H9 (cell line): ENCODE results near the gene TOX4. TPM values are rescaled to one million over a fixed set of nuclear protein-coding genes. Genes with fewer than 3 reads are reported as not detected.

Source experiments
- DNase-seq: peaks from one replicate; pipeline ENCODE4 v3.0.0-alpha.2; 2017
- H2AFZ ChIP-seq: one replicate; pipeline ENCODE4 v1.6.1; 2013; ENCODE audit warnings: mild to moderate bottlenecking, low read length, control low read depth, moderate library complexity
- H2AK5ac ChIP-seq: 2 replicates; pipeline ENCODE4 v1.6.1; 2013; ENCODE audit warnings: low read length, control low read depth, mixed read lengths; ENCODE audit not compliant: insufficient read length
- H2BK120ac ChIP-seq: one replicate; pipeline ENCODE4 v1.6.1; 2013; ENCODE audit warnings: low read depth, mild to moderate bottlenecking, low read length, control low read depth, inconsistent platforms; ENCODE audit not compliant: poor library complexity, severe bottlenecking
- H2BK12ac ChIP-seq: 2 replicates; pipeline ENCODE4 v1.6.1; 2013; ENCODE audit warnings: low read length, control low read depth, mixed read lengths, low read depth; ENCODE audit not compliant: insufficient read length
- H2BK15ac ChIP-seq: 2 replicates; pipeline ENCODE4 v1.6.1; 2013; ENCODE audit warnings: low read depth, low read length, control low read depth
- H2BK20ac ChIP-seq: one replicate; pipeline ENCODE4 v1.6.1; 2013; ENCODE audit warnings: low read depth, mild to moderate bottlenecking, low read length, control low read depth, inconsistent platforms; ENCODE audit not compliant: poor library complexity, severe bottlenecking
- H2BK5ac ChIP-seq: 2 replicates; pipeline ENCODE4 v1.6.1; 2013; ENCODE audit warnings: low read length, control low read depth, mixed read lengths; ENCODE audit not compliant: insufficient read length
- H3K14ac ChIP-seq: 2 replicates; pipeline ENCODE4 v1.6.1; 2013; ENCODE audit warnings: low read length, control low read depth; ENCODE audit not compliant: insufficient read depth
- H3K18ac ChIP-seq: 2 replicates; pipeline ENCODE4 v1.6.1; 2013; ENCODE audit warnings: low read depth, mild to moderate bottlenecking, mixed read lengths, low read length, control low read depth; ENCODE audit not compliant: insufficient read length
- H3K23ac ChIP-seq: 2 replicates; pipeline ENCODE4 v1.6.1; 2013; ENCODE audit warnings: low read length, control low read depth, mixed read lengths, low read depth; ENCODE audit not compliant: insufficient read length
- H3K23me2 ChIP-seq: 2 replicates; pipeline ENCODE4 v1.6.1; 2013; ENCODE audit warnings: low read depth, mild to moderate bottlenecking, mixed read lengths, low read length, control low read depth; ENCODE audit not compliant: insufficient read length, poor library complexity, severe bottlenecking
- H3K27ac ChIP-seq: 2 replicates; pipeline ENCODE4 v1.5.1; 2013; ENCODE audit warnings: low read length, control low read depth, mixed read lengths, low read depth; ENCODE audit not compliant: insufficient read length
- H3K27me3 ChIP-seq: 2 replicates; pipeline ENCODE4 v1.6.1; 2013; ENCODE audit warnings: low read length, control low read depth, inconsistent platforms; ENCODE audit not compliant: insufficient read depth
- H3K4ac ChIP-seq: 2 replicates; pipeline ENCODE4 v1.6.1; 2013; ENCODE audit warnings: low read depth, mild to moderate bottlenecking, control low read depth, inconsistent platforms, low read length, moderate library complexity
- H3K4me1 ChIP-seq: 2 replicates; pipeline ENCODE4 v1.6.1; 2013; ENCODE audit warnings: low read length, control low read depth, inconsistent platforms; ENCODE audit not compliant: insufficient read depth
- H3K4me2 ChIP-seq: 2 replicates; pipeline ENCODE4 v1.6.1; 2013; ENCODE audit warnings: low read length, control low read depth, mixed read lengths; ENCODE audit not compliant: insufficient read length, insufficient read depth
- H3K56ac ChIP-seq: 2 replicates; pipeline ENCODE4 v1.6.1; 2013; ENCODE audit warnings: low read depth, mild to moderate bottlenecking, mixed read lengths, low read length, control low read depth; ENCODE audit not compliant: insufficient read length
- H3K79me1 ChIP-seq: 2 replicates; pipeline ENCODE4 v1.6.1; 2013; ENCODE audit warnings: low read depth, mild to moderate bottlenecking, moderate library complexity, low read length, control low read depth, inconsistent platforms; ENCODE audit not compliant: insufficient read depth, poor library complexity, severe bottlenecking
- H3K79me2 ChIP-seq: 2 replicates; pipeline ENCODE4 v1.6.1; 2013; ENCODE audit warnings: low read length, control low read depth, inconsistent platforms; ENCODE audit not compliant: insufficient read depth
- H3K9ac ChIP-seq: 2 replicates; pipeline ENCODE4 v1.6.1; 2013; ENCODE audit warnings: low read length, control low read depth, mixed read lengths; ENCODE audit not compliant: insufficient read length; ENCODE audit errors: extremely low read depth
- H3K9me3 ChIP-seq: one replicate; pipeline ENCODE4 v1.6.1; 2013; ENCODE audit warnings: low read depth, low read length, inconsistent platforms; ENCODE audit not compliant: control insufficient read depth
- H3T11ph ChIP-seq: one replicate; pipeline ENCODE4 v1.6.1; 2013; ENCODE audit warnings: mild to moderate bottlenecking, low read length, control low read depth, inconsistent platforms
- H4K20me1 ChIP-seq: one replicate; pipeline ENCODE4 v1.6.1; 2013; ENCODE audit not compliant: control insufficient read depth, insufficient read length, insufficient read depth
- H4K5ac ChIP-seq: 2 replicates; pipeline ENCODE4 v1.6.1; 2013; ENCODE audit warnings: low read depth, mild to moderate bottlenecking, mixed read lengths, low read length, control low read depth; ENCODE audit not compliant: insufficient read length
- H4K8ac ChIP-seq: replicated peaks from 2 replicates; pipeline ENCODE4 v1.6.1; 2013; ENCODE audit warnings: low read length, control low read depth, mixed read lengths, low read depth; ENCODE audit not compliant: insufficient read length
- H4K91ac ChIP-seq: 2 replicates; pipeline ENCODE4 v1.6.1; 2013; ENCODE audit warnings: low read depth, mild to moderate bottlenecking, moderate library complexity, mixed read lengths, low read length, control low read depth; ENCODE audit not compliant: insufficient read length
- H3K27ac Mint-ChIP-seq, 3 experiments: 2 replicates in 2 of 3; 3 replicates in 1 of 3; pipeline ENCODE4 v1.8.0; 2020 to 2021; ENCODE audit warnings: mixed read lengths in 3 of 3, mild to moderate bottlenecking in 1 of 3, moderate library complexity in 1 of 3
- H3K27me3 Mint-ChIP-seq: 2 replicates; pipeline ENCODE4 v1.8.0; 2021; ENCODE audit warnings: low read depth, mild to moderate bottlenecking, moderate library complexity, mixed read lengths
- H3K36me3 Mint-ChIP-seq, 3 experiments: 2 replicates in 2 of 3; 3 replicates in 1 of 3; pipeline ENCODE4 v1.8.0; 2020 to 2021; ENCODE audit warnings: low read depth in 3 of 3, mixed read lengths in 3 of 3; ENCODE audit not compliant: insufficient read depth in 1 of 3
- H3K4me1 Mint-ChIP-seq, 2 experiments: 2 replicates each; pipeline ENCODE4 v1.8.0; 2020; ENCODE audit warnings: mixed read lengths in 2 of 2
- H3K4me3 Mint-ChIP-seq, 2 experiments: 2 replicates in 1 of 2; 3 replicates in 1 of 2; pipeline ENCODE4 v1.8.0; 2020 to 2021; ENCODE audit warnings: mild to moderate bottlenecking in 2 of 2, mixed read lengths in 2 of 2, moderate library complexity in 1 of 2
- H3K9me3 Mint-ChIP-seq, 2 experiments: 2 replicates in 1 of 2; 3 replicates in 1 of 2; pipeline ENCODE4 v1.8.0; 2020; ENCODE audit warnings: mild to moderate bottlenecking in 2 of 2, mixed read lengths in 2 of 2, moderate library complexity in 1 of 2
- WGBS: extraction: QIAGEN DNeasy Blood & Tissue Kit; methylation state at CpG from one replicate; pipeline ENCODE4 v1.1.7; 2013; ENCODE audit warnings: missing lambda C conversion rate, low lambda C conversion rate, mixed read lengths; ENCODE audit not compliant: insufficient read length; ENCODE audit errors: extremely low coverage; 5-methylcytosine and 5-hydroxymethylcytosine counted together
- total RNA-seq: library from RNA; stranded (reverse); gene quantifications from 2 replicates; pipeline ENCODE4 v1.2.1, GENCODE V29; 2021
- TF ChIP-seq, protein P1 (sequence below): fragments of 200-600 bp; sonication (generic); conservative IDR thresholded peaks from 3 replicates; pipeline ENCODE4 v1.8.0; 2021; ENCODE audit warnings: antibody characterized with exemption, mild to moderate bottlenecking

Gene TOX4
- total RNA-seq, 1 experiment from 2014 or later = 64.7 TPM

DNA sequence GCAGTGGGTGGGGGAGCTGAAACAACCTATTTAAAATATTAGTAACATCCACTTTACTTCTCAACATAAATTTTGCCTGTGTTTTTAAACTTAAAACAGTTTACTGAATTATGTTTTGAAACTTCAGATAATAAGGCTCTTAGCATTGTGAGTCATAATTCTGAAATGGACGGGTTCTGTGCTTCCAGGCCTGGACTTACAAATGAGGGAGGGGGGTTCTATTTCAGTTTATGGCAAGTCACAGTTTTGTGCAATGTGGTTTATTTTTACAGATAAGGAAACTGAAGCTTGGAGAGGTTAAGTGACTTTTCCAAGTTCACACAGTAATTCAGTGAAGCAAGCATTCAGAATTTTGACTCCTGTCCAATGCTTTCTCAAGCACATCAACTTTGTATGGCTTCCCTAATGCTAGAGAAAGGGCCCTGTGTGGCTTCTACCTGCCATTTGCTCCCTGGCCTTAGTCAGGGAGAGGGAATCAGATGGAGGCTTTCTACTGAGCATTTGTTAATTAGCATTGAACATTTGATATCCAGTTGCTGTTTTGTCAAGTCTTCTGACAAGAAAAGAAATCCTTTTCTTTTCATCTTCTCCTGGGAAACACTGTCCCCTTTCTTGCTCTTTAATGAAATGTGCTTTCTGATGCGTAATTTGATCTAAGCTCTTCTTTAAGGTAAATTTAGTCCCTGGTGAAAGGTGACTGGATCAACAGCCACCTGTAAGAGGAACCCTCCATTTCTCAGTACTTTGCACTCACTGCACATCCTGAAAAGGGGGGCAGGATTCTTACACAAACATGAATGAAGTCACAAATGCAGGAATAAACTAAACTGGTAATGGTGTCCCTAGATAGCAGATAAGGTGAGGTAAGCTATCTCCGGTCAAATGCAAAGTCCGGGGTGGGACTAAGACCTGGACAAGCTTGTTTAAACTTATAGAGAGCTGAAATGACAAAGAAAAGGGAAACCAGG, 51.7 kb downstream of the TOX4 start:
- H2BK20ac ChIP-seq = no peak overlapping the region
- H3K4me2 ChIP-seq = peak overlapping the region; percentile 21
- no peak overlapping the region for H4K5ac ChIP-seq
- no peak overlapping the region for H4K91ac ChIP-seq
- no peak for DNase-seq
- H3K56ac ChIP-seq = no peak overlapping the region
- H3K9me3 ChIP-seq = no peaks in the 10 kb centered on the region
- Mint-ChIP-seq H3K36me3 (peaks cover 29 to 59% (median 39%) of the 10 kb centered on the region in 3 experiments), H3K9me3 (no peaks in the 10 kb centered on the region), H3K27ac (peak overlapping the region; percentile 97 to 100 (median 99)), H3K27me3 (no peaks in the 10 kb centered on the region), H3K4me3 (peak overlapping the region in 1 of 2 experiments; percentile 86; a peak in 3 of 5 replicates), H3K4me1 (peaks cover 64% of the 10 kb centered on the region in 2 experiments)
- no peak overlapping the region for H2BK12ac ChIP-seq
- H3K27me3 ChIP-seq = no peaks in the 10 kb centered on the region
- H3K23ac ChIP-seq = no peak overlapping the region
- no peaks in the 10 kb centered on the region for H4K20me1 ChIP-seq
- H3K79me1 ChIP-seq = no peaks in the 10 kb centered on the region
- H4K8ac ChIP-seq = no peak overlapping the region
- H3K23me2 ChIP-seq = peaks cover 8% of the 10 kb centered on the region
- H3K79me2 ChIP-seq = peaks cover 25% of the 10 kb centered on the region; the same call in 1 of the 2 replicates
- no CpG with 5 or more reads among the region's 4 CpGs for WGBS
- no peak overlapping the region for H2AK5ac ChIP-seq
- H3K27ac ChIP-seq = peak overlapping the region; percentile 89
- no peak overlapping the region for H2AFZ ChIP-seq
- H2BK15ac ChIP-seq = no peak overlapping the region
- no peak overlapping the region for H3T11ph ChIP-seq
- no peak overlapping the region for H3K14ac ChIP-seq
- TF ChIP-seq, protein P1, sequence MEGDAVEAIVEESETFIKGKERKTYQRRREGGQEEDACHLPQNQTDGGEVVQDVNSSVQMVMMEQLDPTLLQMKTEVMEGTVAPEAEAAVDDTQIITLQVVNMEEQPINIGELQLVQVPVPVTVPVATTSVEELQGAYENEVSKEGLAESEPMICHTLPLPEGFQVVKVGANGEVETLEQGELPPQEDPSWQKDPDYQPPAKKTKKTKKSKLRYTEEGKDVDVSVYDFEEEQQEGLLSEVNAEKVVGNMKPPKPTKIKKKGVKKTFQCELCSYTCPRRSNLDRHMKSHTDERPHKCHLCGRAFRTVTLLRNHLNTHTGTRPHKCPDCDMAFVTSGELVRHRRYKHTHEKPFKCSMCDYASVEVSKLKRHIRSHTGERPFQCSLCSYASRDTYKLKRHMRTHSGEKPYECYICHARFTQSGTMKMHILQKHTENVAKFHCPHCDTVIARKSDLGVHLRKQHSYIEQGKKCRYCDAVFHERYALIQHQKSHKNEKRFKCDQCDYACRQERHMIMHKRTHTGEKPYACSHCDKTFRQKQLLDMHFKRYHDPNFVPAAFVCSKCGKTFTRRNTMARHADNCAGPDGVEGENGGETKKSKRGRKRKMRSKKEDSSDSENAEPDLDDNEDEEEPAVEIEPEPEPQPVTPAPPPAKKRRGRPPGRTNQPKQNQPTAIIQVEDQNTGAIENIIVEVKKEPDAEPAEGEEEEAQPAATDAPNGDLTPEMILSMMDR = no peak
- peaks cover 6% of the 10 kb centered on the region; the same call in 1 of the 2 replicates for H3K4me1 ChIP-seq
- no peak overlapping the region for H3K18ac ChIP-seq
- H2BK5ac ChIP-seq = no peak overlapping the region
- H3K9ac ChIP-seq = no peak overlapping the region
- no peak overlapping the region for H2BK120ac ChIP-seq
- no peak overlapping the region for H3K4ac ChIP-seq
